Measurements from ENCODE around the gene REXO5.

DNA sequence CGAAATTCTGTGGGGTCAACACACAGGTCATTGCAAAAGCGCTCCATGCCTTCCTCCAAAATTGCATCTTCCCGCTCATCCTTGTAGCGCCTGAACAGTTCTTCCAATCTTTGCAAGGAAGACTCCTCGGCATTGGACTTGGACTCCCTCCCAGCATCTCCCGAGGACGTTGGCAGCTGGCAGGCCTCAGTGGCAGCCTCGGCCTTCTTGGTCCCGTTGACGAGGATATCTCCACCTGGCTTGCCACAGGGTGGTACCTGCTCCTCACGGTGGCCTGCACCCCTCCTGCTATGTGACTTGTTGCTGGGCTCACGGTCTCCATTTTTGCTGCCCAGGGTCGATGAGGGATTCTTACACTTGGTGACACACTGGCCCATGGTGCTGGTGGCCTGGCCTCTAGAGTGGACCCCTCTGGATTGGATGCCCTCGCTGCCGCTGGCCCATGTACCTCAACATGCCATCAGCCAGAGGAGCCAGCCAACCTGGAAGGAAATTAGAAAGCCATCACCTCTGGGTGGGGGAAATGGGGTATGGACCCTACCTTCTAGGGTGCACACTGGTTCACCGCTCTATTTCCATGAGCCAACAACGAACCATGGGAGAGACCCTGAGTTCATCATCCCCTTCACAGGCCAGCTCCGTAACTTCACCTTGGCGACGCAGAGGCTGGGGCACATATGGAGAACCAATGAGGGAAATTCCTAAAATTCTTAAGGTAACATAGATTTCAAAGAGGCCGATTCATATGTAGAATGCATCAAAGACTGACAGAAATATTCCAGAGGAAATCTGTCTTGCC lies 56.0 kb downstream of the REXO5 start:
- no peak for TF ChIP-seq MYC (IDR thresholded peaks at IDR 0.05; ENCODE audit: low read depth, low read length)
- TF ChIP-seq, protein P1, sequence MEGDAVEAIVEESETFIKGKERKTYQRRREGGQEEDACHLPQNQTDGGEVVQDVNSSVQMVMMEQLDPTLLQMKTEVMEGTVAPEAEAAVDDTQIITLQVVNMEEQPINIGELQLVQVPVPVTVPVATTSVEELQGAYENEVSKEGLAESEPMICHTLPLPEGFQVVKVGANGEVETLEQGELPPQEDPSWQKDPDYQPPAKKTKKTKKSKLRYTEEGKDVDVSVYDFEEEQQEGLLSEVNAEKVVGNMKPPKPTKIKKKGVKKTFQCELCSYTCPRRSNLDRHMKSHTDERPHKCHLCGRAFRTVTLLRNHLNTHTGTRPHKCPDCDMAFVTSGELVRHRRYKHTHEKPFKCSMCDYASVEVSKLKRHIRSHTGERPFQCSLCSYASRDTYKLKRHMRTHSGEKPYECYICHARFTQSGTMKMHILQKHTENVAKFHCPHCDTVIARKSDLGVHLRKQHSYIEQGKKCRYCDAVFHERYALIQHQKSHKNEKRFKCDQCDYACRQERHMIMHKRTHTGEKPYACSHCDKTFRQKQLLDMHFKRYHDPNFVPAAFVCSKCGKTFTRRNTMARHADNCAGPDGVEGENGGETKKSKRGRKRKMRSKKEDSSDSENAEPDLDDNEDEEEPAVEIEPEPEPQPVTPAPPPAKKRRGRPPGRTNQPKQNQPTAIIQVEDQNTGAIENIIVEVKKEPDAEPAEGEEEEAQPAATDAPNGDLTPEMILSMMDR (IDR thresholded peaks at IDR 0.05; ENCODE audit: low read depth, low read length): no peak
